NCI-H446 (cell line): ENCODE results near the gene ADCYAP1R1.

ENCODE experiments used
- DNase-seq, 2 experiments: peaks; one replicate each; lab custom pipeline; 2025; lab: John Stamatoyannopoulos, UW

ADCYAP1R1 gene

DNA sequence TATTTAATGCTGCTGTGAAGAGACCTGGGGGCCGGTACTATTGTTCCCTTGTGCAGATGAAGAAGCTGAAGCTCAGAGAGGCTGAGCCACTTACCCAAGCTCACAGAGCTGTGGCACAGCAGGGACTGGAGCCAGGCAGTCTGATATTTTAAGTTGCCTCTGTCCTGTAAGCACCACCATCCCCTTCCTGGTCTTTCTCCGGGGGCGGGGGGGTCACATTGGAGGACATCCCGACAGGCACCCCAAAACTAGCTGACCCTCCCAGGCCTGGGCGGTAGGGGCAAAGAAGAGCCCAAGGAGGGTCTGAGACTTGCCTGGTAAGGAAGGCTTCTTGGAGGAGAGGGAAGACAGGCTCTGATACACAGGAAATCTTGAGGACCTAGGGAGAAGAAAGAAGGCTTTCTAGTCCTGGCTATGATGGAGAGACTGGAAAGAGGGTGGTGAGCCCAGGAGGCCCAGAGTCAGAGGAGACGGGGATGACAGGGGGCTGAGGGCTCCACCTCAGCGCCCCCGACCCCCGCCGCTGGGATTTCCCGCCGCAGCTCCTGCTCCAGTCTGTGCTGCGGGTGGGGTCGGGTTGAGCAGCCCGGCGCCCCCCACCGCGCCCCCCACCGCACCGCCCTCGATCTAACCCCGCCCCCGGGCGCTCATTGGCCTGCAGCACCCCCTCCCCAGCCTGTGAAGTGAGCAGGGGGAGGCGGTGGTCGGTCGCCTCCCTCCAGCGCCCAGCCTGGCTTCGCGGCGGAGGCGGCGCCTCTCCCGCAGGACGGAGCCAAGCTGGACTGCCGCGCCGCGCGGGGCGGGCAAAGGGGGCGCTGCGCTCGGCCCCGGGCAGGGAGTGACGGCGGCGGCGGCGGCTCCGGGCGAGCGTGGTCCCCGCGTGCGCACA is at the start of gene ADCYAP1R1:
Gene ADCYAP1R1 (plus strand): TSS at position 711 of the 889 bp plus-strand sequence. CDS start 10,957 bp downstream, outside the sequence.
- DNase-seq, result peak in 1 of 2 experiments; percentile 61

GRCh38 chr7:31003097-31003496 is 49.0 kb upstream of the ADCYAP1R1 start:
- DNase-seq, result no peak

- no peak for DNase-seq
Observed at GRCh38 chr7:31003721-31004120, 48.4 kb upstream of the ADCYAP1R1 start.

GRCh38 chr7:31004393-31004792 is 47.7 kb upstream of the ADCYAP1R1 start:
- no peak for DNase-seq

GRCh38 chr7:31006857-31007256 is 45.3 kb upstream of the ADCYAP1R1 start:
- no peak for DNase-seq

DNA sequence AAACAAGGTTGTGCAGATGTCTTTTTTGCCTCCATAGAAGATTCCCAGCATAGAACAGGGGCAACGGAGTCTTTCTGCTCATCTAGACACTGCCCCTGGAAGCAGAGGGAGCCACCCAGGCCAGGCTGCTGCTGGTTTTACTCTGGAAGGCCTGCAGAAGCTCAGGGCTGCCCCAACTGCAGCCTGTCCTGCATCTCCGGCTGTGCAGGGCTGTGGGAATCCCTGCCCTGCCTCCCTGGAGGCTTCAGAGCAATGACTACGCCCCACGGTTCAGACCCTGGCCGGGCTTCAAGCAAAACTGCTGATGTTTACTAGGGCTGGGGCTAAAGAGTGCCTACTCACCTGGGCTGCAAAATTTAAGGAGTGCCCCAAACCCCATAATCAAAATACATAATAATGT is 44.5 kb upstream of the ADCYAP1R1 start:
- no peak for DNase-seq

DNA sequence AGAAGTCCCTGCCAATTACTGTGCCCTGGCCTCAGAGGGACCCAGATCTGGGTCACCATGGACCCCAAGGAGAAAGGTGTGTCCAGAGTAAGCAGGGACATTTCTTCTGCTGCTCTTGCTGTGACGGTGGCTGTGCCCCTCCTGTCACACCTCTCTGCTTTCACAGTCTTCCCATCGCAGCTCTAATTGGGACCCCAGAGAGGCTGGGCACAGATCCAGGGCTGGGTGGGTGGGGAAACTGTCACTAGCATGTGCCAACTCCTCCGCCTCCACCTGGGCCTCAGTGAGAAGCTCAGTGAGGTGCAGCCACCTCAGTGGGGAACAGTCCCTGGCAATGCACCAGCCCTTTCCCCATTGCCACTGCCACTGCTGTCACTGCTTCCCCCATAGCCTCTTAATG is 37.3 kb upstream of the ADCYAP1R1 start:
- DNase-seq, result no peak

- DNase-seq, result no peak
Observed at GRCh38 chr7:31017032-31017675, 35.0 kb upstream of the ADCYAP1R1 start.

DNA sequence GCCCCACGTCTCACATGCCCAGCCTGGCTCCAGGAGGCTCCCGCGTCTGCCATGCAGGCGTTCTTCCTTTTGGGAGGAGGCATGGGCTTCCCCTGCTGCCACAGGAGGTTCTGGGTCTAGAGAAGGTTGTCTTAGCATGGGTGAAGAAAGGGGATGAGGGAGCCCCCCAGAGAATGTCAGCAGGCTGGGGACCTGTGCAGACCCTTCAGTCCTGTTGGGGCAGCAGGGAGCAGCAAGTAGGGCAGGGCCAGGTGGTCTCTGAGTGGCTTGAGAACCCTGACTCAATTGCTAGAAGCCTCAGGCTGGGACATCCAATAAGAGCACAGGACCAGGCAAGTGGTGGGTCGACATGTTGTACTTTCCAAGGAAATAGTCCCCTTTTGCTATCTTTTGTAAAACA is 34.4 kb upstream of the ADCYAP1R1 start:
- DNase-seq, result no peak

- no peak for DNase-seq
Observed at GRCh38 chr7:31019509-31019908, 32.6 kb upstream of the ADCYAP1R1 start.

- DNase-seq, result no peak
Observed at GRCh38 chr7:31020161-31020560, 31.9 kb upstream of the ADCYAP1R1 start.

- no peak for DNase-seq
Observed at GRCh38 chr7:31020652-31021051, 31.5 kb upstream of the ADCYAP1R1 start.

- DNase-seq, result no peak
Observed at GRCh38 chr7:31022117-31022516, 30.0 kb upstream of the ADCYAP1R1 start.

GRCh38 chr7:31022726-31023125 is 29.4 kb upstream of the ADCYAP1R1 start:
- DNase-seq, result no peak

- DNase-seq, result no peak
Observed at GRCh38 chr7:31023877-31024276, 28.2 kb upstream of the ADCYAP1R1 start.

- peak; percentile 36 to 56 for DNase-seq
Observed at GRCh38 chr7:31027161-31027965, 24.7 kb upstream of the ADCYAP1R1 start.

- no peak for DNase-seq
Observed at GRCh38 chr7:31028006-31028405, 24.1 kb upstream of the ADCYAP1R1 start.

GRCh38 chr7:31028417-31028992 is 23.6 kb upstream of the ADCYAP1R1 start:
- peak; percentile 86 to 95 for DNase-seq

DNA sequence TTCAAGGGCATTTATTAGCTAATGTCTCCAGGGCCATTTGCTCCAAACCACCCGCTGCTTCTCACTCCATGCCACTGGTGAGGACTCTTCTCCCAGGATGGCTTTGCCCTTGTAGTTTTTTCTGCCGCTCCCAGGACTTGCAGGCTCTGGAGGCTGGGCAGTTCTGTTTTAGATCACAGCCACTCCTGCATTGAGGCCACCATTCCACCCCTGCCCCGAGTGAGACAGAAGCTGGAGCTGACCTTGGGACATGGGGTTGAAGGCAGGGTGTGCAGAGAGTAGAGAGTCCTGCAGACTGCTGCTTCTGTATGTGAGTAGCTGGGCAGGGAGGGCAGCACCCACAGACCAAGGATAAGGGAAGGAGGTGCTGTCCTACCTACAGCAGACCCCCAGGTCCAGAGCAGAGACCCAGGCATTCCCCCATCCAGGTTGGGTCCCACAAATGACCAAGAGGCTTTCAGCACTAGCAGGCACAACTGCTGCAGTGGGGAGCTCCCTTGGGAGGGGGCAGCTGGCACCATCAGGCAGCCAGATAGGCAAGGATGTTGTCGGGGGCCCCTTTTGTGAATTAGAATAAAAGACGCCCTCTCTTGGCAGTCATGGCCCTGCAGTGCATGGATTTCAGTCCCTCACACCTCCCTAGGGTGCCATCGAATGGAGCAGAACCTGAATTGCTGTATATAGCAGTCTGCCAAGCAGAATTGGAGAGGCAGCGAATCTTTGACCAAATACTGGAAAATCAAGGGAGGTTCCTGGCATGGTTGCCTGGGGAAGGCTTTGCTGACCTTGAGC is 22.7 kb upstream of the ADCYAP1R1 start:
- DNase-seq, result peak; percentile 29 to 58

- DNase-seq, result no peak
Observed at GRCh38 chr7:31033674-31034300, 18.3 kb upstream of the ADCYAP1R1 start.

DNA sequence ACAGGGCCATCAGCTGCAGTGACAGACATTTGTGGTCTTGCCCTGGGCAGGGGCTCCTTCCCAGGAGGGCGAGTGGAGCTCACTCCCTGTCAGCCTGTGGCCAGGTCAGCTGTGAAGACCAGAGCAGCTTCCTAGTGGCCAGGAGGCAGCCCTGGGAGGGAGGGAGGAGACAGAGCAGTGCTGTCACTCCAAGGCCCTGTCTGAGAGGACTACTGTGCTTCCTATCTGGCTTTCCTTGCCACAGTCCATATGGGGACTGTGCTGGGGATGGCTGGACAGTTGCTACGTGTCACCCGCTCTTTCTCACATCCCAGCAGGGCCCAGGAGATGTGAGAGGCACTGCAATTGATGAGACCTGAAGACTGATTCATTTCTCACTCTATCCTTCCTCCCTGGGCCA is 15.2 kb upstream of the ADCYAP1R1 start:
- no peak for DNase-seq
